Inflammatory macrophage (primary cell): ENCODE measurements around the gene COPB2.
A peak's percentile ranks its signal among the peaks of the same experiment; 100 is the strongest.
"Not testable (repeated sequence)": the region's sequence is repeated elsewhere in the genome, so short reads cannot be mapped to it uniquely, and the experiment has no call there.

ENCODE experiments used
- DNase-seq, 2 donors: peaks; one replicate each; pipeline ENCODE4 v3.0.0-alpha.2; 2020 to 2022

The COPB2 gene

DNA sequence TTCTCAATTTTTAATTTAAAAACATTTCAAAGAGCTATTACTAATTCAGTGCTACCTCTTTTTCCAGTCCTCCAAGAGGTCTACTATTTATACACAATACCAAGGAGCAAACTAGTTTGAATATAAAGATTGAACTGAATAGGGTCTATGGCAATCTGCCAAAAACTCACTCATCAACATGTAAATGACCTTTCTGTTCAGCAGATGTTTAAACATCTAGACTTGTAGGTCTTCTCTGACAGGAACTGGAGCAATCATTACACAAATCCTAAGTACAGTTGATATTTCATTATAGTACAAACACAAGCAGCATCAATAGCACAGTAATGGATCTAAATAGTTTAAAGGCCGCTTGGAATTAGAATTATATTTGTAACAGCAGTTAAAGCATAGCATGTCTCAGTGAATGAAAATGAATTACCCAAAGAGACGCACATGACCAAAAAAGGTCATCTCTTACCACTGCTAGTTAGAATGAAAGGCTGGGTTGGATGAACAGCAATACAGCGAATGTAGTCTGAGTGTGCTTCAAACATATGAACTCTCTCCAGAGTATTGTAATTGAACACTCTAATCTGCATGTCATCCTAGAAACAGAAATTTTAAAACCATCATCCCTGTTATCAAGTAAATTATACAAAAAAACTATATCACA, 10.7 kb downstream of the COPB2 start:
- no peak for DNase-seq

DNA sequence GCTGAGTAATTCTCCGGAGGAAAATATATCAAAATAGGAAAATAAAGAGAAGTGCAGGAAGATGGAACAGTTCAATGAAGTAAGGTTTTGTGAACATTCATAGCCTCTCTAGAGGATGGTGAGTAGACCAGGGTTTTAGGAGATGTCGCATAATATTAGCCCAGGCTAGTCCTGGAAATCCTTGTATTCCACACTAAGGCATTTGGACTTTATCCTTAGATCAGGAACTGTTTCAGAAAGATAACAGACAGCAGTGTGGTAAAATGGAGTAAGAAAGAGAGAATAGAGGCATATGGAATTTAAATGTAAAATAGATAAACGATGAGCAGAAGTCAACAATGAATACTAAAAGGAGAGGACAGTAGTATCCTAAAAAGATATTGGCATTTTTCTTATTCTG, 12.1 kb downstream of the COPB2 start:
- DNase-seq = no peak

DNA sequence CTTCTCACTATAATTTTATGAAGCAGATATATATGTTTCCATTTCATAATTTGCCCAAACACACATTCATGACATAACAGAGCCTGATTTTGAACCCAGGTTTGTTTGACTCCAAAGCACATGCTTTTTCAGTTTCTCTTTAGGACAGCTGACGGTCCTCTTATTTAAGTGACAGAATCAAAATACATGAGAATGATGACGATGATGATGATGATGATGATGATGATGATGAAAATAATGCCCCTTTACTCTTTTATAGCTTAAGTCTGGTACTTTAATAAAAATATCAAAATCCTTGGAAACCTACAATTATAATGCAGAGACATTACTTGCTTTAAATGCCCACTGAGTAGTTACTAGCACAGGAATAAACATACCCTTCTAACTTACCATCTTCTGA, 15.3 kb downstream of the COPB2 start:
- no peak for DNase-seq

DNA sequence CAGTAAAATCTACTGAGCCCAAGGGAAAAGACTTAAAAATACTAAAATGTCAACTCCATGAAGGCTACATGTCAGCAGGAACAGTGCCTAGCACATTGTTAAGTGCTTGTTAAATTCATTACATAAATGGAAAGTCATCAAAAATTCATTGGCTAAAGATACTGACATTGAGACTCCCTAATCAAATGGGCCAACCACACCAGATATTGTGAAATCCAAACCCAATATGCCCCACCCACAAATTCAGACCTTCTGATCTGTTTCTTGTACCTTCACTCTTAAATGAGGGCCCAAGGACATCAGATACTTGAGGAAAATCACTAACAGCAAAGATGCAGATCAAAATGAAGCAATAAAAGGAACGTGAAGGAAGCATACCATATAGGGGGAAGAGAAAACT, 24.9 kb downstream of the COPB2 start:
- no peak for DNase-seq

DNA sequence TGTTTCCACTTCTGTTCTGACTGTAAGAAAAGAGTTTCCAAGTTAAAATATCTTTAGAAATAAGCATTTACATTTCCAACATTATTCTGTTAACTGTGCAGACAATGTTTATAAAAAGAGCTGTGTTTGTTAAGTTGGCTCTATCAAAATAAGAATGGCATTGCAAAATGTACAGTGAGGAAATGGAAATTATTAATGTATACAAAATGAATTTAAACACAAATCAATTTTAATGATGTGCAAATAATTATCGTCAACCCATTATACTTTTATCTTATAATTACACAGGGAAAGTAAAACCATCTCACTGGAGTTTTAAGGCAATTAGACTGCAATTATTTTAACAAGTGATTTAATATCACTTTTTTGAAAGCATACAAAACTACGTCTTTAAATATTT, 28.2 kb downstream of the COPB2 start:
- DNase-seq = no peak

DNA sequence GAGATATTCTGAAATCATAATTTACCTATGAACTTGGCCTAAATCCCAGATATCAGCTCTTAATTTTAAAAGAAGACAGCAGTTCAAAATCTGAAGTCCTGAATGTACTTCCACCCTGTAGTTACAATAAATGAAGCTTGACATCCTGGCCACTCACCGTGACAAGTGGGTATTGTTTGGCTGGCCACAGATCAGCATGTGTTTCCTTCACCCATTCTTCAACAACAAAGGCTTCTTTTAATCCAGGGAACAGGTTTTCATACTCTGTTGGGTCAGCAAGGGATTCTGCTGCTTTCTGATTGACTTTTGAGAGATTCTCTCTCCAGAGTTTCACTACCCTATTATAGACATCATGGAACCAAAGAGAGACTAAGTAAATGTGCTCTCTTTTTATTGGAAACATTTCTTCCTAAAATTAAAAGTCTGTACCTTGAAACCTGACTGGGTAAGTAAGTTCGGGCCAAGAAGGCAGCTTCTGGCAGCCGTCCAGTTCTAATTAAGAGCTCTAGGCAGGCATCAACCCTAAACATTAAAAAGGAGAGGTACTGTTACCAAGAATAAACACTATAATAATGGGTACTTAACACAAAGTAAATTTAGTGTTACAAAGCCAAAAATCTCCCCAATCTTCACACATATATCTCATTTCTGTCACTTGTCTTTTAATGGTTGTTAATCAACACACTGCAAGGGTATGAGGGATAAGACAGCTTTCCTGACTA, 30.4 kb downstream of the COPB2 start:
- no peak for DNase-seq

DNA sequence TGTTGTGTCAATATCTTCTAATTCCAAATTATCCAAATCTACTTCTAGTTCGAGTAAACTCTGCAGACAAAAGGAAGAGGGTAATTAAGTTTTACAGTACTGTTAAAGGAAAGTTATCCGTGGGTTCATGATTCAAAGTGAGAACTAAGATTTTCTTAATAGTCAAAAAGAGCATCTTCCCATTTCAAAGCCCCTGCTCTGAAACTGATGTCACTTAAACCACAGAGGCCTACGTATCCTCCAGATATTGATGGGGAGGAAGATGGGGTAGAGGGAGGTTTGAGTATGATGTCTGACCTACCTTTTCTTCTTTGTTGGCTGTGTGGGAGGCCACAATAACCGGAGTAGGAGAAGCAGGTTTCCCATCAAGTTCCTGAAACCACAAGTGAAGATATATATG, 31.5 kb downstream of the COPB2 start:
- DNase-seq = no peak

DNA sequence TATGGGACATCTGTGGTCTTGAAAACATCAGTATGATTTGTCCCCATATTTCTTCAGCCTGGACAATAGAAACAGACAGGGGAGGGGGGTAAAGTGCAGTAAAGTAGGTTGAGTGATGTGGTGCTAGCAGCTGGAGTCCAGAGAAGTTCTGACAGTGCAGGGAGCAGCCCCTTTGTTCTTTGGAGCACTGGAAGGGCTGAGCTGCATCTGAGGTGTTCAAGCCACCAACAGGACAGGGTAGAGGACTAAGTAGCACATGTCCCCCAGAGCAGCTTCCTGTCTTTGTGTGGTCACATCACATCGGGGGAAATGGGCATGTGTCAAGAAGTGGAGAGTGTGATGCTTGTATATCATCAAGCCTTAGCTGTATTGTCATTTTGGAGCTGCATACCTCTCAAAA, 33.6 kb downstream of the COPB2 start:
- DNase-seq = no peak

DNA sequence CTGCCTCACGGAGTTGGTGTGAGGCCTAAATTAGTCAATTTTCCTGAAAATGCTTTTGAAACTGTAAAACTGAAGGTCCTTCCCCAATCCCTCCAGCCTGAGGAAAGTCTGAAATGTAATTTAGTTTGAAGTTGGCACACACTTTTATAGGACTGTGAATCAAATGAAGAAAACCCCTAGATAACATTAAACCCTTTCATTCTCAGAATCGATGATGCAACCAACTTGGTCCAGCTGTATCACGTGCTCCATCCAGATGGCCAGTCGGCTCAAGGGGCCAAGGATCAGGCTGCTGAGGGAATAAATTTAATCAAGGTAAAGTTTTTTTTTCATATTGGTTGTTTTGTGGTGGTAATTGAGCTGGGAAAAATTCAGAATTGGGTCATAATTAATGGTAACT, 34.0 kb downstream of the COPB2 start:
- DNase-seq = no peak

DNA sequence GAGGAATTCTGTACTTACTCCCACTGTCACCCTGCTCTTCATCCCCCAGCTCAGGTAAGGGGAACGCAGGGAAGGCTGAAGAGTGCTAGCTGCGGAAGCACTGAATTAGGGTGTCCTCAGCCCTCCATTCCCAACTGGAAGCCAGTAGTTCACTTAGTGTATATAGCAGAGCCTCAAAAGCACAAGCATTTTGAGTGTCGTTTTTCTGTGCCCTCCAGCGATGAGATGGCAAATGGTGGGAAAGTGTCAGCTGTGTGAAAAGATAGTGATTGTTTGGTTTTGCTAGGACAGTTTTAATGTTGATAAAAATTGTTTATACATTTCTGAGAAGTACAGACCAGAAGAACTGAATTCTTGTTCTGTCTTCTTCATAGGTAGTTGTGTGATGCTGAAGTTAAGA, 34.8 kb downstream of the COPB2 start:
- no peak for DNase-seq

DNA sequence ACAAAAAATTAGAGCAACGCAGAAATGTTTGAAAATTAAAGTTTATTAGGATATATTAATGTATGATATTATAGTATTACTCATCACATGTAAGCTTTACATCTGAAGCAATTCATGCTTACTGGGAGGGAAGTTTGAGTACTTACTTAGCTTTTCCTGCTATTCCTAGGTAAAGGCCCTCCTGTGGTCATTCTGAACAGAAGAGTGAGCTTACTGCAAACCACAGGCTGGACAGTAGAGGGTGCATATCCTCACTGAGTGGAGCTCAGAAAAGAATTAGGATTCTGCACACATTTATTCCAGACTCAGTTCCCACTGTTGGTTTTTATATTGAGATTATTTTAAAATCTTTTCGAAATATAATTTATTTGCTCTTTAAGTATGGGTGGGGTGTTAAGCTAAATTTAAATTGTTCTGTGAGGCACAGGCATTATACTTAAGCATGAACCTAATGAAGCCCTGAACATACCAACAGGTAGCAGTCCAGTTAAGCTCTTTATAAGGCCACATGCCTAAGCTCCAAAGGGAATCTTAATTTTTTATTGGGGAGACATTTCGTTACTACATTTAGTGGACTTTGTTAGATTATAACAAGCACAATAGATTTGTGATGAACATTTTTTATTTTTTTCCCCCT, 35.4 kb downstream of the COPB2 start:
- peak; percentile 28 to 42 for DNase-seq

DNA sequence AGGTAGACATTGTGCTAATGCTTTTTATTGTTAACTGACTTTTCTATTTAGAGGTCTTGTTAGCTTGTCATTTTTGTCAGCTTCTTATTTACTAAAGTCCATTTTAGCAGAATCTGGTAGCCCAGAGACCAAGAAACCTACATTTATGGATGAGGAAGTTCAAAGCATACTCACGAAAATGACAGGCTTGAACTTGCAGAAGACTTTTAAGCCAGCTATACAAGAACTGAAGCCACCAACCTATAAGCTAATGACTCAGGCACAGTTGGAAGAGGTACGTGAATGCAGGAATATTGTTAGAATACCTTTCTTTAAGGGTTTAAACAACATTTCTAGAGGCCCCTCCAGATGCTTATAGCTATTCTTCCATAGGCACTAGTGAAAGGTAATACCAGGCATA, 42.7 kb downstream of the COPB2 start:
- DNase-seq = no peak

DNA sequence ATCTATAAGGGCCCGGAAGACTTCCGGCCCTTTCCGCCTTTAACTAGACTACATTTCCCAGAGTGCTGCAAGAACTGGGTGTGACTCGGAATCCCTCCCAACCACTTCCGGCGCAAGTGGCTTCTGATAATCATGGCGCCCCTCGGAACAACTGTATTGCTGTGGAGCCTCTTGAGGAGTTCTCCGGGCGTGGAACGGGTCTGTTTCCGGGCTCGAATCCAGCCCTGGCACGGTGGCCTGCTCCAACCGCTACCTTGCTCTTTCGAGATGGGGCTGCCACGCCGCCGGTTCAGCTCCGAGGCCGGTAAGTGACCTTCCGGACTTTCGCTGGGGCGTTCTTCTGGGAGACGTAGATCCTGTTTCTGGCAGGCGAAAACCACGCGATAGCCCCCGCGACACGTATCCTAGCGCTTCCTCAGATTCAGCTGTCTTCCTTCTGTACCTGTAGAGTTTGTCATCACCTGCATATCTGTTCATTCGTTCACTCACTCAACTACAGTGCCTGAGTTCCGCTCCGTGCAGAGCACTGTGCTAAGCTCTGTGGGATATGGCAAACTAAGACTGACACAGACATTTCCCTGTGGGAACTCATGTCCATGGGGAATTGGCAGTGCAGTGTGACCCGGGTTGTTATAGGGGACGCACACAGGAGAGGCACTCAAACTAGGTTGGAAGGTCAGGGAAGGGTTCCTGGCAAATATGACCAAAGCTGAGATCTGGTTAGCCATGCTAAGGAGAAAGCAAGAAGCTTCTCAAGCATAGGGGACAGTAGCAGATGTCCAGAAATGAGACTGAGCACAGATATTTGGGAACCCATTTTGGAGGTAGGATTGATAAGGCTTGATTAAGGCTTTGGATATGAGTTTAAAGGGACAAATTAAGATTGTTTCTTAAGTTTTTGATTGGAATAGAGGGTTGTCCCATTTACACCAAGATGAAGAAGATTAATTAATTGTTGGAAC, 45.3 kb downstream of the COPB2 start, which contains the start of gene MRPS22:
MRPS22 (plus strand) TSS at position 126 of the 962 bp plus-strand sequence; CDS start at position 133, 7 bp downstream.
- peak; percentile 85 to 88 for DNase-seq

DNA sequence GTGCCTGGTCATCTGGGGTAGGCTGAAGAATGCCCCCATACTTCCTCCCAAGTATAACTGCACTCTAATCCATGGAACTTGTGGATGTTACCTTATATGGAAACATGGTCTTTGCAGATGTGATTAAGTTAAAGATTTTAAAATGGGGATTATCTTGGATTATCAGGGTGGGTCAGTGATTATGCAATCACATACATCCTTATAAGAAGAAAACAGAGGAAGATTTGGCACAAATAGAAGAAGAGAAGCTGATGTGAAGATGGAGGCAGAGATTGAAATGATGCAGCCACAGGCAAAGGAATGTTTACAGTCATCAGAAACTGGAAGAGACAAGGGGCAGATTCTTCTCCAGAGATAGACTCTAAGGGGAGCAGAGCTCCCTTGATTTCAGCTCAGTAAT, 47.4 kb downstream of the COPB2 start:
- no peak for DNase-seq

DNA sequence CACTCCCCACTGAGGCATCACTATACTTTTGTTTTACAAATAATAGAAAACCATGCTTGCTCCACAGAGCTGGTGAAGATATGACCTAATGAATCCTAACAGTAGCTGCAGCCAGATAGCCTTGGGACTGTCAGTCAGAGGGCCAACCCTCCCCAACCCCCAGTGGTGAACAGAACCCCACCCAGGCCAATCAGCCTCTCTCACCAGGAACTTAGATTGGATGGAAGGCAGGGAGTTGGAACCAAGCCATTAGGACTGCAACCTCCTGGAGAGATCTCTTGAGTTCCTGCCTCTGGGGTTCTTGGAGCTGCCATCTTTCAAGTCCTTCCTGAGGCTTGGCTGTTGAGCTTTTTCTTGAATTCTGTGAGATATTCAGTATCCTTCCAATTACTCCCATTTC, 48.7 kb downstream of the COPB2 start:
- DNase-seq = no peak

DNA sequence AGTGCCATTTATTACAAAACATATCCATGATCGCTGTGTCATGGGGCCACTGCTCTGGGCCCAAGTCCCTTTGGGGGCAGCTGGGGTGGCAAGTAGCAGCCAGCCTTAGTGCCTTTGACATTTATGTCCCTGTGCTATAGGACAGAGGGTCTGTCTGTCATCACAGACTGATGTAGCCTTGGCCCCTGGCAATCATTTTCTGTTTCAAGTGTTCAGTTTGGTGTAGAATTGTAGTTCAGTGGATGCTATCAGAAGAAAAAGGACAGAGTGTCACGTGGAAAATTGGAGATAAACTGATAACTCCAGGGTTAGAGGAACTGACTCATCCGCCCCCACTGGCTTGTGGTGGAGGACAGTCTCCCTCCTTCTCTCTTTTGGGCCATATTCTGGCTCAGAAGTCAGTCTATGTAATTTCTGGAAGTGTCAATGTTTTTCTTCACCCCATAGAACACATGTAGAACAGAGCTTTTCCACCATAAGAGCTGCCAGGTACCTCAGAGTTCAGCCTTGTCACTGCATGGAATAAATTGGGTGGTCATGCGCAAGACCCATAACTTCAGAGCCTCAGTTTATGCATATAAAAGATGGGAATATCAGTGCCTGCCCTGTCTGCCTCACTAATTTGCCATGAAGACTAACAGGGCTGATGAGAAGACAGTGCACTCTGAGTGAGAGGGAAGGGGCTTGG, 50.1 kb downstream of the COPB2 start:
- peak in 1 of 2 donors; percentile 18 for DNase-seq

DNA sequence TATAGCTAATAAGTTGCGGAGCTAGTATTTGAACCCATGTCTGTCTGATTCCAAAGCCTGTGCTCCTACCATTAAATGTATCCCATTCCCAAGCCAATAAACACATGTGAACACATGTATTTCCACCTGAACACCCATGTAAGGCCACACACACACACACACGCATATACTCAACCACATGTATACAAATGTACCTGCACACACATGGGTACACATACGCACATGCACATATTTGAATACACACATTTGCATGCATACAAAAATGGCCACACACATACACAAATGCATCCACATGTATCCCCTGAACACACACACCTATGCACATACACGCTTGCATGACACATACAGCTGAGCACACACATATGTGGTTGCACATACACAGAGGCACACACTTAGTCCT, 51.0 kb downstream of the COPB2 start:
- DNase-seq = no peak

DNA sequence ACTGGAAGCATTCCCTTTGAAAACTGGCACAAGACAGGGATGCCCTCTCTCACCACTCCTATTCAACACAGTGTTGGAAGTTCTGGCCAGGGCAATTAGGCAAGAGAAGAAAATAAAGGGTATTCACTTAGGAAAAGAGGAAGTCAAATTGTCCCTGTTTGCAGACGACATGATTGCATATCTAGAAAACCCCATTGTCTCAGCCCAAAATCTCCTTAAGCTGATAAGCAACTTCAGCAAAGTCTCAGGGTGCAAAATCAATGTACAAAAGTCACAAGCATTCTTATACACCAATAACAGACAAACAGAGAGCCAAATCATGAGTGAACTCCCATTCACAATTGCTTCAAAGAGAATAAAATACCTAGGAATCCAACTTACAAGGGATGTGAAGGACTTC, 54.8 kb downstream of the COPB2 start:
- not testable (repeated sequence) for DNase-seq

DNA sequence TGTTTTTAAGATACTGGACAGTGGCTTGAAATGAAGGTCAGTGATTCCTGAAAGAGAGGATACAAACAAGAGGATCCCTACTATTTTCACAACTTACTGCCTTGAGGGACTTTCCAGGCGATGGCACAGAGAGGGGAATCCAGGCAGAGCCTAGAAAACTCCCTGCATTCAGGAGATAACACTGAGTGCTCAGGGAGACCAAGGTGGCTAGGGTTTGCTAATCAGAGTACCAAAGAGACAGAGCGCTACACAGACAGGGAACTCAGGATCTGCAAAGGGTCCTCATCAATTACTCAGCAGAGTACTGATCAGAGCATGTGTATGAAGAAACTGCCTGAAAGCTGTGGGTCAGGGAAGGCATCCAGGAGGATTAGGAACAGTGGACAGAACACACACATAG, 57.4 kb downstream of the COPB2 start:
- no peak for DNase-seq

DNA sequence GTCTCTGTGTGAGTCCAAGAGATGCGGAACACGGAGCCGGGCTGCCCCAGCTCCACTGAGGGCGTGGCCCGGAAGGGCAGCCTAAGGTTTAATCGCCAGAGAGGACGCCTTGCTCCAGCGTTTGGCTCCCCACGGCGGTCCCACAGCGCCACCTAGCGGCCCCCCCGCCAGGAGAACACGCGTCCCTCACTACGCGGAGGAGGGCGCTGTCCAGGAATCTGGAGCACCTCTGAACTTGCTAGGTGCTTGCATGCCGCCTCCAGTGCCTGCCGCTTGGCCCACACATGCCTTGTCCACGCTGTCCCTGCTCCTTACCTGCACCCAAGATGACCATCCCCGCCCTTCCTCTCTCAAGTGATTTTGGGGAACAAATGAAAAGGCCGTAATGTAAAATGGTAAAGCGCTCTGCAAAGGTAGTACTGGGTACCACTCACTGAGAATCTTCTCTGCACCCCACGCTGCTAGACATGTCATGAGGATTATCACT, 60.0 kb downstream of the COPB2 start:
- peak; percentile 91 to 92 for DNase-seq

DNA sequence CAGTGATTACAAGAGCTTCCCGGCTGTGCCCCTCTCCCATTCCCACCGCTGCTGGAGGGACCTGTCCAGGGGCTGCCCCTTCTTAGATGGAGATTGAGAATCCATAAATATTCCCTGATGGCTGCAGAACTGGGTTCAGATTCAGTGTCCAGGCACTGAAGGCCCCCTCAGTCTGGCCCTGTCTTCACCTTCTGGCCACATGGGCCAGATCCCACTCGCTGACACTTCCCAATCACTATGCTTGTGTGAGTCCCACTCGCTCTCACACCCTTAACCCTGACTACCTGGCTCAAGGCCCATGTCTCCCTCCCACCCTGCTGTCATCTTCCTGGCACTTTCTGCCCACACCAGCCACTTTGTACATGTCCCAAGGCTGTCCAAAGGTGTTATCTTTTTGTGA, 61.1 kb downstream of the COPB2 start:
- DNase-seq = no peak

DNA sequence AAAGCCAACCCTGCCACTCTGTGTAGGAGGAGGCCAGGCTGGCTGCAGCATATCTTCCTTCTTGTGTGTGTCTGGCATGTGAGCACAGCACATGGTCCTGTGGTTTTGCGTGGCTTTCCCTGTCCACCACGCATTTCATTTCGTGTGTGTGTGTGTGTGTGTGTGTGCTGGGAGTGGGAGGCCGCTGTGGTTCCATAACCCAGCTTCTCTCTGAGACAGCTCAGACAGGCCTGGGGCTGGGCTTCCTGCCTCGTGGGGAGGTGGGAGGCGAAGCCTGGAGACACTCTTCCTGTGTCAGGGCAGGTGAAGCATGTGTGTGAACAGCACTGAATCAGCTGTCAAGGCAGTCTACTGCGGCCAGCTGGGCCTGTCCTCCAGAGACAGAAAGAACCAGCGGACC, 61.6 kb downstream of the COPB2 start:
- peak; percentile 28 to 70 for DNase-seq
